CD14-positive monocyte (primary cell): ENCODE measurements around the gene FBXO30. TPM values are rescaled to one million over a fixed set of nuclear protein-coding genes. Genes with fewer than 3 reads are reported as not detected.

Experiments
- DNase-seq, 3 donors: peaks; one replicate each; pipeline ENCODE4 v3.0.0-alpha.2; 2011 to 2022
- H2AFZ ChIP-seq: 2 replicates; pipeline ENCODE4 v1.6.0; 2012; ENCODE audit warnings: mild to moderate bottlenecking, low read depth, low read length, inconsistent platforms; ENCODE audit not compliant: insufficient read depth, poor library complexity, severe bottlenecking
- H3K27ac ChIP-seq, 2 donors: 1 replicate in 1 of 2; 2 replicates in 1 of 2; pipeline ENCODE4 v1.5.1; 2012 to 2013; ENCODE audit warnings: low read length in 2 of 2, control low read depth in 1 of 2, inconsistent platforms in 1 of 2, low read depth in 1 of 2, mild to moderate bottlenecking in 1 of 2
- H3K27me3 ChIP-seq, 2 donors: one replicate each; pipeline versions ENCODE4 v1.6.0 to v1.6.1; 2011 to 2013; ENCODE audit warnings: low read length in 2 of 2; ENCODE audit not compliant: control insufficient read depth in 2 of 2, insufficient read depth in 2 of 2
- H3K36me3 ChIP-seq, 2 donors: replicated peaks in 1 of 2; 1 replicate in 1 of 2; 2 replicates in 1 of 2; pipeline versions ENCODE4 v1.5.1 to v1.6.1; 2012 to 2013; ENCODE audit warnings: low read length in 2 of 2, control low read depth in 1 of 2, inconsistent platforms in 1 of 2, mild to moderate bottlenecking in 1 of 2; ENCODE audit not compliant: insufficient read depth in 2 of 2, control insufficient read depth in 1 of 2
- H3K4me1 ChIP-seq, 2 donors: 1 replicate in 1 of 2; 2 replicates in 1 of 2; pipeline versions ENCODE4 v1.5.1 to v1.6.1; 2012 to 2013; ENCODE audit warnings: low read length in 2 of 2, control low read depth in 1 of 2, inconsistent platforms in 1 of 2, mild to moderate bottlenecking in 1 of 2, moderate library complexity in 1 of 2; ENCODE audit not compliant: insufficient read depth in 2 of 2, control insufficient read depth in 1 of 2
- H3K4me2 ChIP-seq: replicated peaks from 2 replicates; pipeline ENCODE3; 2012; ENCODE audit warnings: low read length, moderate library complexity, mild to moderate bottlenecking; ENCODE audit not compliant: poor library complexity, severe bottlenecking; ENCODE audit errors: extremely low read depth
- H3K4me3 ChIP-seq, 3 experiments: fragments of 200-600 bp in 1 of 3; sonication (generic) in 1 of 3; replicated peaks in 1 of 3; 1 replicate in 2 of 3; 2 replicates in 1 of 3; pipeline ENCODE4 v1.5.1; 2011 to 2013; ENCODE audit warnings: low read length in 3 of 3, mild to moderate bottlenecking in 3 of 3, control low read depth in 2 of 3, low read depth in 2 of 3, inconsistent platforms in 1 of 3, moderate library complexity in 1 of 3
- H3K79me2 ChIP-seq: 2 replicates; pipeline ENCODE4 v1.6.0; 2012; ENCODE audit warnings: mild to moderate bottlenecking, control low read depth, inconsistent platforms, low read length, moderate library complexity; ENCODE audit not compliant: insufficient read depth
- H3K9ac ChIP-seq: 2 replicates; pipeline ENCODE4 v1.6.0; 2017; ENCODE audit warnings: low read length, mild to moderate bottlenecking; ENCODE audit not compliant: insufficient read depth, poor library complexity, severe bottlenecking
- H3K9me3 ChIP-seq, 2 donors: replicated peaks in 1 of 2; 1 replicate in 1 of 2; 2 replicates in 1 of 2; pipeline versions ENCODE4 v1.5.1 to v1.6.1; 2012 to 2013; ENCODE audit warnings: low read length in 2 of 2, control low read depth in 1 of 2; ENCODE audit not compliant: control insufficient read depth in 1 of 2, insufficient read depth in 1 of 2
- H4K20me1 ChIP-seq: 2 replicates; pipeline ENCODE4 v1.6.0; 2012; ENCODE audit warnings: mild to moderate bottlenecking, low read length, control low read depth, moderate library complexity; ENCODE audit not compliant: insufficient read depth
- H3K27ac Mint-ChIP-seq, 7 donors: one replicate each; pipeline ENCODE4 v1.8.0; 2020; ENCODE audit warnings: mild to moderate bottlenecking in 7 of 7, mixed read lengths in 7 of 7, moderate library complexity in 6 of 7, inconsistent platforms in 2 of 7
- H3K27me3 Mint-ChIP-seq, 3 donors: one replicate each; pipeline ENCODE4 v1.8.0; 2021 to 2022; ENCODE audit warnings: low read depth in 3 of 3, mild to moderate bottlenecking in 3 of 3, mixed read lengths in 3 of 3, moderate library complexity in 3 of 3, inconsistent platforms in 1 of 3
- H3K36me3 Mint-ChIP-seq, 2 donors: one replicate each; pipeline ENCODE4 v1.8.0; 2020; ENCODE audit warnings: mixed read lengths in 2 of 2, inconsistent platforms in 1 of 2, mild to moderate bottlenecking in 1 of 2
- H3K4me1 Mint-ChIP-seq: one replicate; pipeline ENCODE4 v1.8.0; 2020; ENCODE audit warnings: mild to moderate bottlenecking, mixed read lengths
- H3K4me3 Mint-ChIP-seq, 2 donors: one replicate each; pipeline ENCODE4 v1.8.0; 2020; ENCODE audit warnings: mild to moderate bottlenecking in 2 of 2, mixed read lengths in 2 of 2, moderate library complexity in 1 of 2
- H3K9me3 Mint-ChIP-seq, 7 donors: one replicate each; pipeline ENCODE4 v1.8.0; 2020 to 2022; ENCODE audit warnings: mixed read lengths in 7 of 7, mild to moderate bottlenecking in 6 of 7, moderate library complexity in 6 of 7, inconsistent platforms in 2 of 7
- CTCF ChIP-seq: fragments of 200-600 bp; IDR thresholded peaks from one replicate; pipeline ENCODE4 v1.8.0; 2022; ENCODE audit warnings: antibody characterized with exemption, mild to moderate bottlenecking
- WGBS: methylation state at CpG from one replicate; pipeline ENCODE4 v1.1.5; 2013; ENCODE audit warnings: missing lambda C conversion rate; ENCODE audit not compliant: insufficient coverage; 5-methylcytosine and 5-hydroxymethylcytosine counted together
- intact Hi-C, 2 donors: fragments of 100-400 bp; cut with micrococcal nuclease; formaldehyde crosslinking; loops; one replicate each; pipeline versions ENCODE4 v1.15.0 to v1.15.1; 2023
- polyA plus RNA-seq, 3 donors: library from polyadenylated mRNA; depleted of rRNA in 1 of 3; unstranded in 2 of 3; stranded (reverse) in 1 of 3; fragments of 300-500 nt in 2 of 3; fragments of >200 nt in 1 of 3; fragmentation: Illumina TruSeq in 2 of 3; gene quantifications; 1 replicate in 2 of 3; 2 replicates in 1 of 3; pipeline ENCODE4 v1.2.3, GENCODE V29; 2012 to 2021

FBXO30 gene
- polyA plus RNA-seq, 3 donors = 0.83 to 1.7 (median 1.1) TPM

DNA sequence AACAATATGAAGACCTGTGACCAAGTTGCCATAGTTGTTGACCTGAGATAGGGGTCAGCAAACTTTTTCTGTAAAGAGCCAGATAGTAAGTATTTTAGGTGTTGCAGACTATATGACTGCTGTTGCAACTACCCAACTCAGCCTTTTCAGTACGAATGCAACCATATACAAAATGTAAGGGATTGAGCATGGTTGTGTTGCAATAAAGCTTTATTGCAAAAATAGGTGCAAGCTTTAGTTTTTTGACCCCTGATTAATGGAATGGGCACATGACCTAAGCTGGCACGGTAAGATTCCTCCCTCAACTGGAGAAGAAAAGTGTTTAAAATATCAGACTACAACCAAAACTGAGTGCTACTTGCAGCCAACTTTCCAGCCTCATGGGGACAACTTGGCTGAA, 62.0 kb downstream of the FBXO30 start:
- TF ChIP-seq CTCF = no peak
- intact Hi-C loops = no loop called here

GRCh38 chr6:145749632-145750031, 65.0 kb downstream of the FBXO30 start:
- DNase-seq = peak in 2 of 3 donors; percentile 13 to 24
- Mint-ChIP-seq H3K4me1 (peaks cover 8% of the 10 kb centered on the region), H3K27me3 (peaks cover 0 to 2% (median 0%) of the 10 kb centered on the region in 3 donors), H3K4me3 (no peak overlapping the region), H3K9me3 (no peaks in the 10 kb centered on the region), H3K36me3 (no peaks in the 10 kb centered on the region), H3K27ac (no peak overlapping the region)
- no peak overlapping the region for H3K4me3 ChIP-seq
- WGBS = no CpG with 5 or more reads among the region's 1 CpG
- H3K4me1 ChIP-seq = peaks cover 3 to 8% of the 10 kb centered on the region in 2 donors
- no peak for TF ChIP-seq CTCF
- no peaks in the 10 kb centered on the region for H3K36me3 ChIP-seq
- no peaks in the 10 kb centered on the region for H3K79me2 ChIP-seq
- intact Hi-C loops = no loop called here
- peak overlapping the region; percentile 18 for H3K4me2 ChIP-seq
- H3K27me3 ChIP-seq = no peaks in the 10 kb centered on the region
- H3K9ac ChIP-seq = no peak overlapping the region
- no peaks in the 10 kb centered on the region for H3K9me3 ChIP-seq
- H3K27ac ChIP-seq = no peak overlapping the region
- no peaks in the 10 kb centered on the region for H4K20me1 ChIP-seq
- H2AFZ ChIP-seq = peak overlapping the region; percentile 1

More for the DNA sequence above, 62.0 kb downstream of the FBXO30 start:
- no peaks in the 10 kb centered on the region for H3K79me2 ChIP-seq
- no peak overlapping the region for H2AFZ ChIP-seq
- Mint-ChIP-seq H3K9me3 (no peaks in the 10 kb centered on the region), H3K36me3 (no peaks in the 10 kb centered on the region), H3K4me3 (no peak overlapping the region), H3K27me3 (peaks cover 0 to 2% (median 0%) of the 10 kb centered on the region in 3 donors), H3K27ac (no peak overlapping the region), H3K4me1 (peaks cover 31% of the 10 kb centered on the region)
- H3K9ac ChIP-seq = no peak overlapping the region
- no peak overlapping the region for H3K27ac ChIP-seq
- H3K4me1 ChIP-seq = peaks cover 23% of the 10 kb centered on the region in 2 donors
- no peak overlapping the region for H3K4me3 ChIP-seq
- no peaks in the 10 kb centered on the region for H3K27me3 ChIP-seq
- no peaks in the 10 kb centered on the region for H3K36me3 ChIP-seq
- no peaks in the 10 kb centered on the region for H4K20me1 ChIP-seq
- no peaks in the 10 kb centered on the region for H3K9me3 ChIP-seq
- no peak for DNase-seq
- no CpG with 5 or more reads among the region's 2 CpGs for WGBS
- no peak overlapping the region for H3K4me2 ChIP-seq
